Measurements from ENCODE around the gene LRRIQ1. TPM values are rescaled to one million over a fixed set of nuclear protein-coding genes. Genes with fewer than 3 reads are reported as not detected.

Gene LRRIQ1
- total RNA-seq, 2 donors from 2014 or later, result not detected

GRCh38 chr12:85274315-85274651 is 238.1 kb downstream of the LRRIQ1 start:
- H3K4me1 Mint-ChIP-seq (ENCODE audit: low read depth in 2 of 2), result no peaks in the 10 kb centered on the region
- no peak for DNase-seq (ENCODE audit: low spot score)
- H3K27ac Mint-ChIP-seq, result no peak overlapping the region

GRCh38 chr12:85275374-85275773 is 239.2 kb downstream of the LRRIQ1 start:
- Mint-ChIP-seq H3K27me3 (peaks cover 19 to 33% of the 10 kb centered on the region in 2 donors), H3K4me3 (no peak overlapping the region), H3K9me3 (no peaks in the 10 kb centered on the region), H3K27ac (no peak overlapping the region), H3K4me1 (ENCODE audit: low read depth in 2 of 2) (peaks cover 0 to 3% of the 10 kb centered on the region in 2 donors), H3K36me3 (peaks cover 6% of the 10 kb centered on the region)
- no peak for ATAC-seq
- DNase-seq (ENCODE audit: low spot score), result no peak

More at GRCh38 chr12:85274315-85274651, 238.1 kb downstream of the LRRIQ1 start:
- peaks cover 10 to 25% of the 10 kb centered on the region in 2 donors for H3K27me3 Mint-ChIP-seq
- no peak for ATAC-seq
- no peaks in the 10 kb centered on the region for H3K9me3 Mint-ChIP-seq
- H3K4me3 Mint-ChIP-seq, result no peak overlapping the region
- peaks cover 6% of the 10 kb centered on the region for H3K36me3 Mint-ChIP-seq

GRCh38 chr12:85277191-85277590 is 241.0 kb downstream of the LRRIQ1 start:
- ATAC-seq (no peak), DNase-seq (ENCODE audit: low spot score) (no peak)
- Mint-ChIP-seq H3K4me1 (ENCODE audit: low read depth in 2 of 2) (peaks cover 0 to 3% of the 10 kb centered on the region in 2 donors), H3K27me3 (peaks cover 35 to 39% of the 10 kb centered on the region in 2 donors), H3K9me3 (no peaks in the 10 kb centered on the region), H3K4me3 (no peak overlapping the region), H3K27ac (no peak overlapping the region), H3K36me3 (peaks cover 12% of the 10 kb centered on the region)

- no peaks in the 10 kb centered on the region for H3K9me3 Mint-ChIP-seq
- H3K36me3 Mint-ChIP-seq, result peaks cover 12% of the 10 kb centered on the region
- peaks cover 0 to 3% of the 10 kb centered on the region in 2 donors for H3K4me1 Mint-ChIP-seq (ENCODE audit: low read depth in 2 of 2)
- no peak overlapping the region for H3K4me3 Mint-ChIP-seq
- H3K27ac Mint-ChIP-seq, result no peak overlapping the region
- DNase-seq (ENCODE audit: low spot score) (no peak), ATAC-seq (no peak)
- H3K27me3 Mint-ChIP-seq, result peaks cover 35 to 38% of the 10 kb centered on the region in 2 donors
Observed at GRCh38 chr12:85277900-85278597, 241.9 kb downstream of the LRRIQ1 start.

- no peak for ATAC-seq
Observed at GRCh38 chr12:85278598-85279448, 242.7 kb downstream of the LRRIQ1 start.

GRCh38 chr12:85279449-85280164 is 243.5 kb downstream of the LRRIQ1 start:
- Mint-ChIP-seq H3K4me3 (no peak overlapping the region), H3K27me3 (peaks cover 34 to 36% of the 10 kb centered on the region in 2 donors), H3K4me1 (ENCODE audit: low read depth in 2 of 2) (peaks cover 0 to 3% of the 10 kb centered on the region in 2 donors), H3K27ac (no peak overlapping the region), H3K36me3 (peaks cover 7% of the 10 kb centered on the region), H3K9me3 (no peaks in the 10 kb centered on the region)
- ATAC-seq, result no peak
- DNase-seq (ENCODE audit: low spot score), result no peak

More at GRCh38 chr12:85278598-85279448, 242.7 kb downstream of the LRRIQ1 start:
- H3K27ac Mint-ChIP-seq, result no peak overlapping the region
- no peak for DNase-seq (ENCODE audit: low spot score)
- no peaks in the 10 kb centered on the region for H3K9me3 Mint-ChIP-seq
- H3K4me3 Mint-ChIP-seq, result no peak overlapping the region
- peaks cover 12% of the 10 kb centered on the region for H3K36me3 Mint-ChIP-seq
- H3K4me1 Mint-ChIP-seq (ENCODE audit: low read depth in 2 of 2), result peaks cover 0 to 3% of the 10 kb centered on the region in 2 donors
- peaks cover 42% of the 10 kb centered on the region in 2 donors for H3K27me3 Mint-ChIP-seq

- peaks cover 7% of the 10 kb centered on the region for H3K36me3 Mint-ChIP-seq
- DNase-seq (ENCODE audit: low spot score) (no peak), ATAC-seq (no peak)
- peaks cover 0 to 3% of the 10 kb centered on the region in 2 donors for H3K4me1 Mint-ChIP-seq (ENCODE audit: low read depth in 2 of 2)
- no peaks in the 10 kb centered on the region for H3K9me3 Mint-ChIP-seq
- peak within 1 kb of the TSS; percentile 28 for H3K4me3 Mint-ChIP-seq
- no peak within 1 kb of the TSS for H3K27ac Mint-ChIP-seq
- H3K27me3 Mint-ChIP-seq, result peaks cover 34 to 36% of the 10 kb centered on the region in 2 donors
Observed at GRCh38 chr12:85280165-85280983, 244.2 kb downstream of the LRRIQ1 start, which contains the start of gene ALX1. Gene ALX1 (plus strand): TSS chr12:85280220. CDS start chr12:85280262, 42 bp downstream.

- Mint-ChIP-seq H3K4me1 (ENCODE audit: low read depth in 2 of 2) (peaks cover 0 to 3% of the 10 kb centered on the region in 2 donors), H3K27ac (no peak overlapping the region), H3K27me3 (peaks cover 33 to 34% of the 10 kb centered on the region in 2 donors), H3K36me3 (peaks cover 7% of the 10 kb centered on the region), H3K4me3 (peak overlapping the region; percentile 28), H3K9me3 (no peaks in the 10 kb centered on the region)
- DNase-seq (ENCODE audit: low spot score) (no peak), ATAC-seq (no peak)
Observed at GRCh38 chr12:85280984-85281630, 245.0 kb downstream of the LRRIQ1 start.

- Mint-ChIP-seq H3K4me3 (no peak overlapping the region), H3K4me1 (ENCODE audit: low read depth in 2 of 2) (peaks cover 0 to 3% of the 10 kb centered on the region in 2 donors), H3K27me3 (peaks cover 28 to 34% of the 10 kb centered on the region in 2 donors), H3K27ac (no peak overlapping the region), H3K9me3 (no peaks in the 10 kb centered on the region), H3K36me3 (peaks cover 7% of the 10 kb centered on the region)
- DNase-seq (ENCODE audit: low spot score), result no peak
- ATAC-seq, result no peak
Observed at GRCh38 chr12:85281636-85282312, 245.6 kb downstream of the LRRIQ1 start.

GRCh38 chr12:85283560-85283959 is 247.4 kb downstream of the LRRIQ1 start:
- Mint-ChIP-seq H3K4me3 (no peak overlapping the region), H3K4me1 (ENCODE audit: low read depth in 2 of 2) (peaks cover 0 to 3% of the 10 kb centered on the region in 2 donors), H3K36me3 (peaks cover 7% of the 10 kb centered on the region), H3K27ac (no peak overlapping the region), H3K9me3 (no peaks in the 10 kb centered on the region), H3K27me3 (peaks cover 21 to 34% of the 10 kb centered on the region in 2 donors)
- ATAC-seq, result no peak
- DNase-seq (ENCODE audit: low spot score), result no peak
